AG04450 (cell line): Measurements from ENCODE around the gene EFCAB6. TPM values are rescaled to one million over a fixed set of nuclear protein-coding genes. Genes with fewer than 3 reads are reported as not detected.

ENCODE experiments used
- CTCF ChIA-PET: fragments of 300-600, 350-600 bp; formaldehyde crosslinking; extraction: SDS; loops from one replicate; lab custom pipeline; 2022; ENCODE audit warnings: antibody characterized with exemption, inconsistent platforms; lab: Charles Lee
- POLR2A ChIA-PET: fragments of 350-600 bp; formaldehyde crosslinking; extraction: SDS; loops from one replicate; lab custom pipeline; 2021; ENCODE audit warnings: antibody characterized with exemption, inconsistent platforms; lab: Yijun Ruan, JAX
- DNase-seq: peaks from one replicate; pipeline ENCODE4 v3.0.0-alpha.2; 2011; ENCODE audit warnings: low read depth, low spot score
- H3K27ac ChIP-seq: one replicate; pipeline ENCODE4 v1.5.1; 2012; ENCODE audit warnings: low read depth, low read length, control low read depth
- H3K27me3 ChIP-seq: one replicate; pipeline ENCODE4 v1.6.0; 2012; ENCODE audit warnings: low read length; ENCODE audit not compliant: control insufficient read depth, insufficient read depth
- H3K4me3 ChIP-seq: 2 replicates; pipeline ENCODE4 v1.5.1; 2011; ENCODE audit warnings: mild to moderate bottlenecking, low read depth, low read length, control low read depth
- H3K9me3 ChIP-seq: 2 replicates; pipeline ENCODE4 v1.5.1; 2012; ENCODE audit warnings: low read length; ENCODE audit not compliant: control insufficient read depth, insufficient read depth
- polyA plus RNA-seq: library from polyadenylated mRNA; depleted of rRNA; stranded (reverse); fragments of >200 nt; gene quantifications from 2 replicates; pipeline ENCODE4 v1.2.3, GENCODE V29; 2011
- TF ChIP-seq, protein P1 (sequence below): IDR thresholded peaks from 2 replicates; pipeline ENCODE4 v1.5.1; 2011; ENCODE audit warnings: low read depth, low read length, control low read depth, inconsistent platforms

The EFCAB6 gene
- polyA plus RNA-seq, 1 experiment, result 1.4 TPM

DNA sequence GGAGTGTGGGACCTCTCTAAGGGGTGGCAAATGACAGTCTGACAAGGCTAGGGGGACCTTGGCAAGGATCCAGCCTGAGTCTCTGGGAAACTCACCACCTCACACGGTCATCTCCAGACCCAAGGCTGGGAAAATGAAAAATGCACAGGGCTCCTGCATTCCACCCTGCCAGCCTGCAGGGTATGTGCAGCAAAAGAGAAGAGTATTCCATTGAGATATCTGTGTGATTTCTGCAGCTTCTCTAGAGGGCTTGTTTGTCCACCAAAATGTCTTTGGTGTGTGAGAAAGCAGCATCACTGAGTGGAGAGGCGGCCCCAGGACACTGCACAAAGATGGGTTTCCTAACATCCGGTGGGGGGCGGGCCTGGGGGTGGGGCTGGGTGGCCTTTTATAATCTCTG, 177.8 kb downstream of the EFCAB6 start:
- Histone ChIP-seq H3K4me3 (no peak overlapping the region), H3K27me3 (no peaks in the 10 kb centered on the region), H3K9me3 (peaks cover 25% of the 10 kb centered on the region), H3K27ac (no peak overlapping the region)
- TF ChIP-seq, protein P1, sequence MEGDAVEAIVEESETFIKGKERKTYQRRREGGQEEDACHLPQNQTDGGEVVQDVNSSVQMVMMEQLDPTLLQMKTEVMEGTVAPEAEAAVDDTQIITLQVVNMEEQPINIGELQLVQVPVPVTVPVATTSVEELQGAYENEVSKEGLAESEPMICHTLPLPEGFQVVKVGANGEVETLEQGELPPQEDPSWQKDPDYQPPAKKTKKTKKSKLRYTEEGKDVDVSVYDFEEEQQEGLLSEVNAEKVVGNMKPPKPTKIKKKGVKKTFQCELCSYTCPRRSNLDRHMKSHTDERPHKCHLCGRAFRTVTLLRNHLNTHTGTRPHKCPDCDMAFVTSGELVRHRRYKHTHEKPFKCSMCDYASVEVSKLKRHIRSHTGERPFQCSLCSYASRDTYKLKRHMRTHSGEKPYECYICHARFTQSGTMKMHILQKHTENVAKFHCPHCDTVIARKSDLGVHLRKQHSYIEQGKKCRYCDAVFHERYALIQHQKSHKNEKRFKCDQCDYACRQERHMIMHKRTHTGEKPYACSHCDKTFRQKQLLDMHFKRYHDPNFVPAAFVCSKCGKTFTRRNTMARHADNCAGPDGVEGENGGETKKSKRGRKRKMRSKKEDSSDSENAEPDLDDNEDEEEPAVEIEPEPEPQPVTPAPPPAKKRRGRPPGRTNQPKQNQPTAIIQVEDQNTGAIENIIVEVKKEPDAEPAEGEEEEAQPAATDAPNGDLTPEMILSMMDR, result no peak
- DNase-seq, result no peak
- ChIA-PET CTCF (no interaction called here), POLR2A (no interaction called here)

- H3K9me3 ChIP-seq, result peaks cover 27% of the 10 kb centered on the region
- H3K4me3 ChIP-seq, result no peak overlapping the region
- H3K27me3 ChIP-seq, result no peaks in the 10 kb centered on the region
- ChIA-PET CTCF (no interaction called here), POLR2A (no interaction called here)
- no peak overlapping the region for H3K27ac ChIP-seq
- DNase-seq, result no peak
- TF ChIP-seq, protein P1, result no peak
These were observed 178.3 kb downstream of the EFCAB6 start for GRCh38 chr22:43633631-43634285.

DNA sequence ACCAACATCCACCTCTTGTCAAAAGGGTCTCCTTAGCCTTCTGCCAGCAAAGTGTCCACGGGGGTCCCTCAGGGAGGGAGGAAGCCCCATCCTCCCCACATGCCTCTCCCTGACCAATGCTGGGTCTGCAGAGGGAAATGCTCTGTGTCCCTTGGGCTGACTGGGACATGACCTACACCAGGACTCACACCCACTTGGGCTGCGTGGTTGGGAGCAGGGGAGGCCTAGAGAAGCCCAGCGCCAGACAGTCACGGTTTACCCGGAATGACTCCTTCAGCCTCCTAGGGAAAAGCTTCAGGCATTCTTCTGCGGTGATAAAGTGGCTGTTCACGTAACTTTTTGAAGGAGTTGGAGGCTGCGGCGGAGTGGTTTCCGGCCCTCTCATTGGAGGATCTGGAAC, 180.3 kb downstream of the EFCAB6 start:
- no peaks in the 10 kb centered on the region for H3K27me3 ChIP-seq
- CTCF ChIA-PET, result no interaction called here
- peaks cover 15% of the 10 kb centered on the region for H3K9me3 ChIP-seq
- H3K27ac ChIP-seq, result no peak overlapping the region
- no peak overlapping the region for H3K4me3 ChIP-seq
- POLR2A ChIA-PET, result no interaction called here
- TF ChIP-seq, protein P1, result no peak
- no peak for DNase-seq

DNA sequence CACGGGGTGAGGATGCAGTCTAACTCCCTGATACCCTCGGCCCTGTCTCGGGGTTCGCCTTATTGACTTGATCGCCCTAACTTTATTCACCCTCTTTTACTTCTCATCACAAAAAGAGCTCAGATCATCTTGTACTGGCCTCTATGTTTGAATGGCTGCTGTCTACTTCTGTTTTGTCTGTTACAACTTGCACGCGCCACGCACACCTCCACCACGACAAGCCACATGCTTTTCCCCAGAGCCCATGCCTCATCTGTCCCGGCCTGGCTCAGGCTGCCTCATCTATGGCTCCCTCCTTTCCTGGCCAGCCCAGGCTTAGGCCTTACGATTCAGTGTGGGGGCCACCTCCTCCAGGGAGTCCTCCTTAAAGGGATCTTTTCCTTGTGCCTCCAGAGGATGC, 180.9 kb downstream of the EFCAB6 start:
- Histone ChIP-seq H3K4me3 (no peak overlapping the region), H3K9me3 (peaks cover 15% of the 10 kb centered on the region), H3K27ac (no peak overlapping the region), H3K27me3 (no peaks in the 10 kb centered on the region)
- TF ChIP-seq, protein P1, result no peak
- POLR2A ChIA-PET, result no interaction called here
- CTCF ChIA-PET, result no interaction called here
- no peak for DNase-seq

- peaks cover 15% of the 10 kb centered on the region for H3K9me3 ChIP-seq
- H3K4me3 ChIP-seq, result no peak overlapping the region
- ChIA-PET POLR2A (no interaction called here), CTCF (no interaction called here)
- TF ChIP-seq, protein P1, result no peak
- no peak overlapping the region for H3K27ac ChIP-seq
- DNase-seq, result no peak
- H3K27me3 ChIP-seq, result no peaks in the 10 kb centered on the region
These were observed 181.7 kb downstream of the EFCAB6 start for GRCh38 chr22:43630451-43630850.
